HG03432 (cell line): Measurements from ENCODE around the gene POLD4.

Source experiments
- ATAC-seq: cut with Tn5 transposase; IDR thresholded peaks from one replicate; pipeline ENCODE4 v1.9.1; 2021; ENCODE audit warnings: mild to moderate bottlenecking, moderate library complexity; ENCODE audit not compliant: unreplicated experiment

Gene POLD4

GRCh38 chr11:67371911-67372320 lies 18.6 kb upstream of the POLD4 start:
- ATAC-seq, result no peak

- no peak for ATAC-seq
Measured at GRCh38 chr11:67371189-67371910, 18.0 kb upstream of the POLD4 start.

GRCh38 chr11:67370351-67371076 lies 17.2 kb upstream of the POLD4 start:
- no peak for ATAC-seq

- no peak for ATAC-seq
Measured at GRCh38 chr11:67369801-67370284, 16.5 kb upstream of the POLD4 start.

- ATAC-seq, result no peak
Measured at GRCh38 chr11:67369275-67369674, 15.9 kb upstream of the POLD4 start.

- ATAC-seq, result no peak
Measured at GRCh38 chr11:67368621-67369020, 15.3 kb upstream of the POLD4 start.

GRCh38 chr11:67367761-67368227 lies 14.4 kb upstream of the POLD4 start:
- ATAC-seq, result no peak

- ATAC-seq, result no peak
Measured at GRCh38 chr11:67366961-67367760, 13.8 kb upstream of the POLD4 start.

GRCh38 chr11:67366546-67366945 lies 13.2 kb upstream of the POLD4 start:
- no peak for ATAC-seq

GRCh38 chr11:67365736-67366444 lies 12.5 kb upstream of the POLD4 start:
- no peak for ATAC-seq

- no peak for ATAC-seq
Measured at GRCh38 chr11:67364783-67365722, 11.7 kb upstream of the POLD4 start.

- no peak for ATAC-seq
Measured at GRCh38 chr11:67364169-67364568, 10.8 kb upstream of the POLD4 start.

- no peak for ATAC-seq
Measured at GRCh38 chr11:67357831-67358670, 4.7 kb upstream of the POLD4 start.

- ATAC-seq, result no peak
Measured at GRCh38 chr11:67356864-67357561, 3.7 kb upstream of the POLD4 start.

GRCh38 chr11:67356387-67356863 lies 3.1 kb upstream of the POLD4 start:
- no peak for ATAC-seq

GRCh38 chr11:67355794-67356386 lies 2.5 kb upstream of the POLD4 start:
- ATAC-seq, result no peak

GRCh38 chr11:67355023-67355793 lies 1.9 kb upstream of the POLD4 start:
- ATAC-seq, result no peak
